ENCODE measurements around the gene ADCY3. TPM values are rescaled to one million over a fixed set of nuclear protein-coding genes. Genes with fewer than 3 reads are reported as not detected.

Gene ADCY3
- total and polyA plus RNA-seq, 9 of the 15 experiments (the other 6 are each of a cell fraction or from before 2014, with no cell fraction given) = 1.5 to 54.8 (median 26.3) TPM

GRCh38 chr2:24793761-24794435 is 126.1 kb downstream of the ADCY3 start:
- ChIA-PET POLR2A (interaction anchor here (1.3 to 1.5 kb wide), 3 partner anchors 15 to 19 kb away, joined by 3 to 6 read pairs (median 3); no protein-coding TSS in a partner anchor), CTCF (ENCODE audit: low intra/inter-chr PET ratio) (interaction anchor here (1.0 kb wide), 1 partner anchor 384 kb away, joined by 3 read pairs; no protein-coding TSS in a partner anchor)
- TSS peak; percentile 76 for BruUV-seq (replicated peaks)
- H3K79me2 ChIP-seq (ENCODE audit: control insufficient read depth, insufficient read depth, low read length) = peaks cover 70% of the 10 kb centered on the region
- H3K27ac ChIP-seq (ENCODE audit: extremely low read depth, low read depth, low read length) = peak overlapping the region; percentile 99
- H3K4me3 ChIP-seq = peak overlapping the region; percentile 87
- ATAC-seq (no peak), FAIRE-seq (no peak), DNase-seq (ENCODE audit: extremely low read depth in 1 of 4, low spot score in 3 of 4) (peak in 2 of 4 experiments; percentile 22 to 34)
- no peaks in the 10 kb centered on the region for H3K9me1 ChIP-seq (ENCODE audit: control insufficient read depth, insufficient read depth, low read length)
- H3K4me2 ChIP-seq (ENCODE audit: insufficient read depth, low read length) = peak overlapping the region; percentile 95
- H3K9ac ChIP-seq (ENCODE audit: insufficient read depth in 1 of 2, low read depth in 2 of 2, low read length in 2 of 2) = peak overlapping the region; percentile 98 to 100
- H3K36me3 ChIP-seq (ENCODE audit: control insufficient read depth, insufficient read depth, low read length) = peaks cover 50% of the 10 kb centered on the region; the same call in 2 of the 3 replicates
- intact Hi-C loops (cut with micrococcal nuclease) = loop anchor here (2.0 kb wide), 1 partner anchor 303 kb away; the partner anchor contains the start of gene NCOA1
- no peaks in the 10 kb centered on the region for H3K9me3 ChIP-seq (replicated peaks; ENCODE audit: control insufficient read depth, insufficient read depth, low read depth, low read length)
- H4K20me1 ChIP-seq (replicated peaks; ENCODE audit: control insufficient read depth, insufficient read depth, low read length) = peaks cover 7% of the 10 kb centered on the region; the same call in 1 of the 2 replicates
- peaks cover 9 to 35% of the 10 kb centered on the region in 2 experiments; a peak in 4 of 5 replicates for H3K4me1 ChIP-seq (replicated peaks in 1 of 2; ENCODE audit: control insufficient read depth in 2 of 2, insufficient read depth in 2 of 2, low read length in 2 of 2)
- H2AFZ ChIP-seq (ENCODE audit: low read depth, low read length) = peak overlapping the region; percentile 100
- WGBS (ENCODE audit: insufficient coverage, low coverage, missing lambda C conversion rate) = 0% methylated on average over 14 of the region's 14 CpGs
- in situ Hi-C loops (cut with MboI) = loop anchor here (25.0 kb wide), 1 partner anchor 382 kb away; no protein-coding TSS in a partner anchor
- H3K27me3 ChIP-seq (ENCODE audit: control insufficient read depth in 2 of 2, insufficient read depth in 2 of 2, low read length in 2 of 2) = no peaks in the 10 kb centered on the region
- TF ChIP-seq HDAC6 (IDR thresholded peaks at IDR 0.05; ENCODE audit: low read depth, low read length) (no peak), XRCC3 (IDR thresholded peaks at IDR 0.05) (no peak), STAG1 (CRISPR knock-in tag; IDR thresholded peaks at IDR 0.05; ENCODE audit: borderline replicate concordance) (no peak), KAT8 (IDR thresholded peaks at IDR 0.05; ENCODE audit: low read depth) (no peak), ETS2 (tag; IDR thresholded peaks at IDR 0.05; ENCODE audit: borderline replicate concordance, poor library complexity, severe bottlenecking) (no peak), ZFP1 (CRISPR knock-in tag; IDR thresholded peaks at IDR 0.05) (no peak), CAMTA2 (CRISPR knock-in tag; conservative IDR thresholded peaks at IDR 0.05) (no peak), FOXJ2 (tag; IDR thresholded peaks at IDR 0.05) (no peak), IFI16 (CRISPR knock-in tag; IDR thresholded peaks at IDR 0.05) (no peak), PRDM10 (IDR thresholded peaks at IDR 0.05; ENCODE audit: partially characterized antibody) (peak; percentile 42), PHF21A (IDR thresholded peaks at IDR 0.05; ENCODE audit: borderline replicate concordance, low read depth) (no peak), DACH1 (IDR thresholded peaks at IDR 0.05; ENCODE audit: partially characterized antibody) (no peak), HIVEP1 (CRISPR knock-in tag; IDR thresholded peaks at IDR 0.05) (no peak), YBX1 (IDR thresholded peaks at IDR 0.05) (no peak)
- TF ChIP-seq, protein P1, sequence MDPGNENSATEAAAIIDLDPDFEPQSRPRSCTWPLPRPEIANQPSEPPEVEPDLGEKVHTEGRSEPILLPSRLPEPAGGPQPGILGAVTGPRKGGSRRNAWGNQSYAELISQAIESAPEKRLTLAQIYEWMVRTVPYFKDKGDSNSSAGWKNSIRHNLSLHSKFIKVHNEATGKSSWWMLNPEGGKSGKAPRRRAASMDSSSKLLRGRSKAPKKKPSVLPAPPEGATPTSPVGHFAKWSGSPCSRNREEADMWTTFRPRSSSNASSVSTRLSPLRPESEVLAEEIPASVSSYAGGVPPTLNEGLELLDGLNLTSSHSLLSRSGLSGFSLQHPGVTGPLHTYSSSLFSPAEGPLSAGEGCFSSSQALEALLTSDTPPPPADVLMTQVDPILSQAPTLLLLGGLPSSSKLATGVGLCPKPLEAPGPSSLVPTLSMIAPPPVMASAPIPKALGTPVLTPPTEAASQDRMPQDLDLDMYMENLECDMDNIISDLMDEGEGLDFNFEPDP (CRISPR knock-in tag; IDR thresholded peaks at IDR 0.05) = no peak
